Astrocyte of the cerebellum (primary cell): Measurements from ENCODE around the gene CACNA1G.

Experiments used
- DNase-seq: peaks from one replicate; pipeline ENCODE4 v3.0.0-alpha.2; 2011; ENCODE audit warnings: low read depth
- H3K4me3 ChIP-seq: 2 replicates; pipeline ENCODE4 v1.5.1; 2011; ENCODE audit warnings: mild to moderate bottlenecking, low read depth, low read length, moderate library complexity
- CTCF ChIP-seq: IDR thresholded peaks from 2 replicates; pipeline ENCODE4 v1.5.1; 2012; ENCODE audit warnings: low read length, low read depth, moderate library complexity, mild to moderate bottlenecking; ENCODE audit errors: missing control alignments
- in situ Hi-C: cut with HindIII; loops from 2 replicates; pipeline ENCODE4 v1.10.0; 2017; ENCODE audit warnings: low sequenced_read_pairs

CACNA1G gene

GRCh38 chr17:50577451-50577954 lies 17.0 kb downstream of the CACNA1G start:
- no peak overlapping the region for H3K4me3 ChIP-seq
- no peak for TF ChIP-seq CTCF
- in situ Hi-C loops, result no loop called here
- DNase-seq, result no peak

GRCh38 chr17:50578173-50578572 lies 17.7 kb downstream of the CACNA1G start:
- no peak for DNase-seq
- in situ Hi-C loops, result no loop called here
- TF ChIP-seq CTCF, result no peak
- H3K4me3 ChIP-seq, result no peak overlapping the region

GRCh38 chr17:50579399-50579798 lies 18.9 kb downstream of the CACNA1G start:
- no peak for DNase-seq
- no peak overlapping the region for H3K4me3 ChIP-seq
- in situ Hi-C loops, result no loop called here
- no peak for TF ChIP-seq CTCF

GRCh38 chr17:50580646-50581045 lies 20.1 kb downstream of the CACNA1G start:
- TF ChIP-seq CTCF, result no peak
- DNase-seq, result no peak
- no peak overlapping the region for H3K4me3 ChIP-seq

GRCh38 chr17:50581316-50581715 lies 20.8 kb downstream of the CACNA1G start:
- in situ Hi-C loops, result no loop called here
- TF ChIP-seq CTCF, result no peak
- no peak overlapping the region for H3K4me3 ChIP-seq
- DNase-seq, result no peak

More at GRCh38 chr17:50580646-50581045, 20.1 kb downstream of the CACNA1G start:
- in situ Hi-C loops, result no loop called here

- no peak for TF ChIP-seq CTCF
- in situ Hi-C loops, result no loop called here
- H3K4me3 ChIP-seq, result no peak overlapping the region
- no peak for DNase-seq
These were observed 22.2 kb downstream of the CACNA1G start for GRCh38 chr17:50582741-50583140.

GRCh38 chr17:50583641-50584040 lies 23.1 kb downstream of the CACNA1G start:
- no peak for TF ChIP-seq CTCF
- in situ Hi-C loops, result no loop called here
- no peak overlapping the region for H3K4me3 ChIP-seq
- DNase-seq, result no peak
